ENCODE measurements around the gene ARHGAP9. TPM values are rescaled to one million over a fixed set of nuclear protein-coding genes. Genes with fewer than 3 reads are reported as not detected.
"Not testable (repeated sequence)": the region's sequence is repeated elsewhere in the genome, so short reads cannot be mapped to it uniquely, and the experiment has no call there.

ARHGAP9 gene
- total RNA-seq, 4 donors from 2014 or later = 11.7 to 87.2 (median 27.3) TPM; not detected in 1

DNA sequence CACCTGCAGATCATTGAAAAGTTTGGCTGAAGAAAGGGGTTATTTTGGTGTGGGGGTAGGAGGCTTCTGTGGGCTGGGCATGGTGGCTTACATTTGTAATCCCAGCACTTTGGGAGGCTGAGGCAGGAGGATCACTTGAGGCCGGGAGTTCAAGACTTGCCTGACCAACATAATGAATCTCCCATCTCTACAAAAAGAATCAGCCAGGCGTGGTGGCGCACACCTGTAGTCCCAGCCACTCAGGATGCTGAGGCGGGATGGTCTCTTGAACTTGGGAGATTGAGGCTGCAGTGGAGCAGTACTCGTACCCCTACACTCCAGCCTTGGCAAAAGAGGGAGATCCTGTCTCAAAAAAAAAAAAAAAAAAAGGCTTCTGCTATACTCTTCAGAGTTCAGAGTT is 33.6 kb upstream of the ARHGAP9 start:
- intact Hi-C loops (cut with DNase I; ENCODE audit: low total_unique reads) = no loop called here
- Histone ChIP-seq H3K4me3 (no peak overlapping the region), H3K36me3 (peaks cover 0 to 52% (median 22%) of the 10 kb centered on the region in 4 donors), H3K4me1 (peaks cover 2 to 14% (median 12%) of the 10 kb centered on the region in 4 donors), H3K27me3 (no peaks in the 10 kb centered on the region), H3K27ac (no peak overlapping the region), H3K9me3 (no peaks in the 10 kb centered on the region)
- DNase-seq = no peak
- TF ChIP-seq POLR2A (IDR thresholded peaks at IDR 0.05) = no peak
- TF ChIP-seq POLR2AphosphoS5 (IDR thresholded peaks at IDR 0.05) = no peak
- TF ChIP-seq EP300 (IDR thresholded peaks at IDR 0.05; ENCODE audit: low read depth) = no peak
- TF ChIP-seq CTCF (IDR thresholded peaks at IDR 0.05) = no peak
- in situ Hi-C loops (cut with MboI; ENCODE audit: low pct_ligation_motif_present in 1 of 4, low pct_unique_long_range_greater_than_20kb in 1 of 4, low sequenced_read_pairs in 3 of 4) = no loop called here
- 97 to 100% methylated on average over 3 to 5 of the region's 5 CpGs for WGBS, 2 donors (ENCODE audit: low coverage in 1 of 2)

- Histone ChIP-seq H3K9me3 (no peaks in the 10 kb centered on the region), H3K4me1 (peaks cover 0 to 8% (median 6%) of the 10 kb centered on the region in 4 donors), H3K27ac (no peak overlapping the region), H3K4me3 (no peak overlapping the region), H3K27me3 (no peaks in the 10 kb centered on the region), H3K36me3 (peaks cover 0 to 52% (median 22%) of the 10 kb centered on the region in 4 donors)
- DNase-seq = no peak
- TF ChIP-seq CTCF (IDR thresholded peaks at IDR 0.05) = no peak
- no peak for TF ChIP-seq EP300 (IDR thresholded peaks at IDR 0.05; ENCODE audit: low read depth)
- no peak for TF ChIP-seq POLR2AphosphoS5 (IDR thresholded peaks at IDR 0.05)
- no peak for TF ChIP-seq POLR2A (IDR thresholded peaks at IDR 0.05)
- 94% methylated on average over 6 of the region's 6 CpGs; no CpG with 5 or more reads in 1 of the 2 donors for whole genome bisulfite sequencing, 2 donors (ENCODE audit: low coverage in 1 of 2)
- intact Hi-C loops (cut with DNase I; ENCODE audit: low total_unique reads) = no loop called here
- in situ Hi-C loops (cut with MboI; ENCODE audit: low pct_ligation_motif_present in 1 of 4, low pct_unique_long_range_greater_than_20kb in 1 of 4, low sequenced_read_pairs in 3 of 4) = no loop called here
Measured at GRCh38 chr12:57512665-57513064, 33.0 kb upstream of the ARHGAP9 start.

DNA sequence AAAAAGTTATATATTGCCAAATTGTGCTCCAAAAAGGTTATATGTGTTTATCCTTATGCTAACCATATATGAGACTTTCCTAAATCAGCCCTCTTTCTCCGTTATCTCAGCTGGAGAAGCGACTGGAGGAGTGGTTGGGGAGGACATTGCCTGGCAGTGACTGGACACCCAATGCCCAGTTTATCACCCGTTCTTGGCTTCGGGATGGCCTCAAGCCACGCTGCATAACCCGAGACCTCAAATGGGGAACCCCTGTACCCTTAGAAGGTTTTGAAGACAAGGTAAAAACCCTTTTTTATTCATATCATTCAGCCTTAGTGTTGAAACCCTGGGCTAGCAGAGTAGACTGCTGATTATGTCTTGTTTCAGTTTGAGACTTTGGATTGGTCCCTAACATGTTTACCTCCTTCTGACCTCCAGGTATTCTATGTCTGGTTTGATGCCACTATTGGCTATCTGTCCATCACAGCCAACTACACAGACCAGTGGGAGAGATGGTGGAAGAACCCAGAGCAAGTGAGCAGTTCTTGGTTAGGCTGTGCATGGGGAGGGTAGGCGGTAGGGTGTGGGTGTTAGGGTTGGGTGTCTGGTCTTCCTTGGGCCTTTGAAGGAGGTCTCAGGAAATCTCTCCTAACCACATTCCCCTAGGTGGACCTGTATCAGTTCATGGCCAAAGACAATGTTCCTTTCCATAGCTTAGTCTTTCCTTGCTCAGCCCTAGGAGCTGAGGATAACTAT is 32.1 kb upstream of the ARHGAP9 start:
- Histone ChIP-seq H3K4me1 (no peaks in the 10 kb centered on the region), H3K36me3 (peaks cover 0 to 46% (median 17%) of the 10 kb centered on the region in 4 donors), H3K27ac (no peak overlapping the region), H3K4me3 (no peak overlapping the region), H3K9me3 (no peaks in the 10 kb centered on the region), H3K27me3 (no peaks in the 10 kb centered on the region)
- 88 to 100% methylated on average over 1 to 7 of the region's 7 CpGs for WGBS, 2 donors (ENCODE audit: low coverage in 1 of 2)
- no peak for DNase-seq
- in situ Hi-C loops (cut with MboI; ENCODE audit: low pct_ligation_motif_present in 1 of 4, low pct_unique_long_range_greater_than_20kb in 1 of 4, low sequenced_read_pairs in 3 of 4) = no loop called here
- TF ChIP-seq EP300 (IDR thresholded peaks at IDR 0.05; ENCODE audit: low read depth) (no peak), CTCF (IDR thresholded peaks at IDR 0.05) (no peak), POLR2AphosphoS5 (IDR thresholded peaks at IDR 0.05) (no peak)
- intact Hi-C loops (cut with DNase I; ENCODE audit: low total_unique reads) = no loop called here

DNA sequence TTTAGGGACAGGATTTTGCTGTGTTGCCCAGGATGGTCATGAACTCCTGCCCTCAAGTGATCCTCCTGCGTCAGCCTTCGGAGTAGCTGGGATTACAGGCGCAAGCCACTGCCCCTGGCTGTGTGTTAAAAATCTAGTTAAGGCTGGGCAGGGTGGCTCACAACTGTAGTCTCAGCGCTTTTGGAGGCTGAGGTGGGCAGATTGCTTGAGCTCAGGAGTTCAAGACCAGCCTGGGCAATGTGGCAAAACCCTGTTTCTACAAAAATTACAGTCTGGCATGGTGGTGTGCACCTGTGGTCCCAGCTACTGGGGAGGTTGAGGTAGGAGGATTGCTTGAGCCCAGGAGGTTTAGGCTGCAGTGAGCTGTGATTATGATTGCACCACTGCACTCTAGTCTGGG is 31.5 kb upstream of the ARHGAP9 start:
- no peak overlapping the region for H3K4me3 ChIP-seq
- in situ Hi-C loops (cut with MboI; ENCODE audit: low pct_ligation_motif_present in 1 of 4, low pct_unique_long_range_greater_than_20kb in 1 of 4, low sequenced_read_pairs in 3 of 4) = no loop called here
- H3K36me3 ChIP-seq = peaks cover 0 to 43% (median 16%) of the 10 kb centered on the region in 4 donors
- intact Hi-C loops (cut with DNase I; ENCODE audit: low total_unique reads) = no loop called here
- H3K27me3 ChIP-seq = no peaks in the 10 kb centered on the region
- no peak overlapping the region for H3K27ac ChIP-seq
- TF ChIP-seq EP300 (IDR thresholded peaks at IDR 0.05; ENCODE audit: low read depth) = no peak
- no peak for TF ChIP-seq CTCF (IDR thresholded peaks at IDR 0.05)
- no peak for TF ChIP-seq POLR2A (IDR thresholded peaks at IDR 0.05)
- TF ChIP-seq POLR2AphosphoS5 (IDR thresholded peaks at IDR 0.05) = no peak
- no peaks in the 10 kb centered on the region for H3K9me3 ChIP-seq
- DNase-seq = no peak
- WGBS, 2 donors (ENCODE audit: low coverage in 1 of 2) = 100% methylated on average over 4 of the region's 4 CpGs; no CpG with 5 or more reads in 1 of the 2 donors
- H3K4me1 ChIP-seq = no peaks in the 10 kb centered on the region

GRCh38 chr12:57507796-57508195 is 28.1 kb upstream of the ARHGAP9 start:
- 99% methylated on average over 20 of the region's 28 CpGs; no CpG with 5 or more reads in 1 of the 2 donors for WGBS, 2 donors (ENCODE audit: low coverage in 1 of 2)
- in situ Hi-C loops (cut with MboI; ENCODE audit: low pct_ligation_motif_present in 1 of 4, low pct_unique_long_range_greater_than_20kb in 1 of 4, low sequenced_read_pairs in 3 of 4); H3K27me3 ChIP-seq; H3K4me1 ChIP-seq; H3K27ac ChIP-seq; intact Hi-C loops (cut with DNase I; ENCODE audit: low total_unique reads); DNase-seq; H3K4me3 ChIP-seq; H3K9me3 ChIP-seq: not testable (repeated sequence)
- H3K36me3 ChIP-seq = peaks cover 0 to 60% (median 21%) of the 10 kb centered on the region in 4 donors

- H3K27ac ChIP-seq; DNase-seq; H3K4me1 ChIP-seq; intact Hi-C loops (cut with DNase I; ENCODE audit: low total_unique reads); H3K4me3 ChIP-seq; H3K27me3 ChIP-seq; in situ Hi-C loops (cut with MboI; ENCODE audit: low pct_ligation_motif_present in 1 of 4, low pct_unique_long_range_greater_than_20kb in 1 of 4, low sequenced_read_pairs in 3 of 4); H3K9me3 ChIP-seq: not testable (repeated sequence)
- WGBS, 2 donors (ENCODE audit: low coverage in 1 of 2) = 75 to 93% methylated on average over 3 to 4 of the region's 4 CpGs
- H3K36me3 ChIP-seq = peaks cover 0 to 54% (median 19%) of the 10 kb centered on the region in 4 donors
Measured at GRCh38 chr12:57506541-57506940, 26.9 kb upstream of the ARHGAP9 start.
